ENCODE data around the gene DUSP7. TPM values are rescaled to one million over a fixed set of nuclear protein-coding genes. Genes with fewer than 3 reads are reported as not detected.
"Not testable (repeated sequence)": the region's sequence is repeated elsewhere in the genome, so short reads cannot be mapped to it uniquely, and the experiment has no call there.

The DUSP7 gene
- total RNA-seq, 1 experiment from 2014 or later, result 20.1 TPM

- no peak overlapping the region for H3K4me3 ChIP-seq (ENCODE audit: low read depth, low read length, poor library complexity, severe bottlenecking)
- peak overlapping the region; percentile 30 for H3K27ac ChIP-seq (ENCODE audit: low read depth, low read length, poor library complexity, severe bottlenecking)
- TF ChIP-seq, protein P1, sequence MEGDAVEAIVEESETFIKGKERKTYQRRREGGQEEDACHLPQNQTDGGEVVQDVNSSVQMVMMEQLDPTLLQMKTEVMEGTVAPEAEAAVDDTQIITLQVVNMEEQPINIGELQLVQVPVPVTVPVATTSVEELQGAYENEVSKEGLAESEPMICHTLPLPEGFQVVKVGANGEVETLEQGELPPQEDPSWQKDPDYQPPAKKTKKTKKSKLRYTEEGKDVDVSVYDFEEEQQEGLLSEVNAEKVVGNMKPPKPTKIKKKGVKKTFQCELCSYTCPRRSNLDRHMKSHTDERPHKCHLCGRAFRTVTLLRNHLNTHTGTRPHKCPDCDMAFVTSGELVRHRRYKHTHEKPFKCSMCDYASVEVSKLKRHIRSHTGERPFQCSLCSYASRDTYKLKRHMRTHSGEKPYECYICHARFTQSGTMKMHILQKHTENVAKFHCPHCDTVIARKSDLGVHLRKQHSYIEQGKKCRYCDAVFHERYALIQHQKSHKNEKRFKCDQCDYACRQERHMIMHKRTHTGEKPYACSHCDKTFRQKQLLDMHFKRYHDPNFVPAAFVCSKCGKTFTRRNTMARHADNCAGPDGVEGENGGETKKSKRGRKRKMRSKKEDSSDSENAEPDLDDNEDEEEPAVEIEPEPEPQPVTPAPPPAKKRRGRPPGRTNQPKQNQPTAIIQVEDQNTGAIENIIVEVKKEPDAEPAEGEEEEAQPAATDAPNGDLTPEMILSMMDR (conservative IDR thresholded peaks at IDR 0.05; ENCODE audit: low read depth, low read length), result no peak
- no peak for TF ChIP-seq EZH2 (IDR thresholded peaks at IDR 0.05; ENCODE audit: borderline replicate concordance, low read depth, low read length, poor library complexity, severe bottlenecking)
- no peaks in the 10 kb centered on the region for H3K36me3 ChIP-seq (ENCODE audit: insufficient read depth, low read length, poor library complexity, severe bottlenecking)
- intact Hi-C loops (cut with micrococcal nuclease; ENCODE audit: unreplicated experiment), result no loop called here
- ChIA-PET POLR2A (ENCODE audit: low non-redundant PET) (no interaction called here), CTCF (no interaction called here)
- no peaks in the 10 kb centered on the region for H3K9me3 ChIP-seq (ENCODE audit: low read depth, low read length, poor library complexity, severe bottlenecking)
- DNase-seq (ENCODE audit: low spot score), result peak; percentile 30
- BruUV-seq (replicated peaks), result no TSS peak
- no peaks in the 10 kb centered on the region for H3K27me3 ChIP-seq (replicated peaks; ENCODE audit: insufficient read depth, low read depth, low read length, poor library complexity)
- peaks cover 43% of the 10 kb centered on the region for H3K4me1 ChIP-seq (ENCODE audit: insufficient read depth, low read length, poor library complexity, severe bottlenecking)
Measured at GRCh38 chr3:52043750-52044149, 12.6 kb downstream of the DUSP7 start.

DNA sequence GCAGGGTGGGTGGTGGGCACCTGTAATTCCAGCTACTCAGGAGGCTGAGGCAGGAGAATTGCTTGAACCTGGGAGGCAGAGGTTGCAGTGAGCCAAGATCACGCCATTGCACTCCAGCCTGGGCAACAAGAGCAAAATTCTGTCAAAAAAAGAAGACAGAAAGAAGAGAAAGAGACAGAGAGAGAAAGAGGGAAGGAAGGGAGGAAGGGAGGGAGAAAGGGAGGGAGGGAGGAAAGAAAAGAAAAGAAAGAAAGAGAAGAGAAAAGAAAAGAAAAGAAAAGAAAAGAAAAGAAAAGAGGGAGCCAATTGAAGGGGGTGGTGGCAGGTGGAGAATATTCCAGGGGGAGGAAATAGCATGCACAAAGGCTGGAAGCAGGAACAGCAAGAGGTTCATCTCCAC, 13.3 kb downstream of the DUSP7 start:
- H3K36me3 ChIP-seq (ENCODE audit: insufficient read depth, low read length, poor library complexity, severe bottlenecking); H3K27me3 ChIP-seq (replicated peaks; ENCODE audit: insufficient read depth, low read depth, low read length, poor library complexity); DNase-seq (ENCODE audit: low spot score); BruUV-seq (replicated peaks); intact Hi-C loops (cut with micrococcal nuclease; ENCODE audit: unreplicated experiment); H3K9me3 ChIP-seq (ENCODE audit: low read depth, low read length, poor library complexity, severe bottlenecking); H3K27ac ChIP-seq (ENCODE audit: low read depth, low read length, poor library complexity, severe bottlenecking); CTCF ChIA-PET; POLR2A ChIA-PET (ENCODE audit: low non-redundant PET); H3K4me3 ChIP-seq (ENCODE audit: low read depth, low read length, poor library complexity, severe bottlenecking): not testable (repeated sequence)
- peaks cover 43% of the 10 kb centered on the region for H3K4me1 ChIP-seq (ENCODE audit: insufficient read depth, low read length, poor library complexity, severe bottlenecking)

GRCh38 chr3:52041118-52041731, 15.1 kb downstream of the DUSP7 start:
- ChIA-PET CTCF (interaction anchor here (0.6 kb wide), 1 partner anchor 46 kb away, joined by 3 read pairs; the partner anchor contains the start of gene RPL29), POLR2A (ENCODE audit: low non-redundant PET) (no interaction called here)
- no peaks in the 10 kb centered on the region for H3K27me3 ChIP-seq (replicated peaks; ENCODE audit: insufficient read depth, low read depth, low read length, poor library complexity)
- no TSS peak for BruUV-seq (replicated peaks)
- DNase-seq (ENCODE audit: low spot score), result no peak
- TF ChIP-seq EZH2 (IDR thresholded peaks at IDR 0.05; ENCODE audit: borderline replicate concordance, low read depth, low read length, poor library complexity, severe bottlenecking), result no peak
- TF ChIP-seq, protein P1 (conservative IDR thresholded peaks at IDR 0.05; ENCODE audit: low read depth, low read length), result 0 out of 2 replicates have a peak, but pooled peaks have one; percentile 14
- H3K9me3 ChIP-seq (ENCODE audit: low read depth, low read length, poor library complexity, severe bottlenecking), result no peaks in the 10 kb centered on the region
- H3K4me3 ChIP-seq (ENCODE audit: low read depth, low read length, poor library complexity, severe bottlenecking), result no peak overlapping the region
- no peak overlapping the region for H3K27ac ChIP-seq (ENCODE audit: low read depth, low read length, poor library complexity, severe bottlenecking)
- H3K4me1 ChIP-seq (ENCODE audit: insufficient read depth, low read length, poor library complexity, severe bottlenecking), result peaks cover 27% of the 10 kb centered on the region
- no peaks in the 10 kb centered on the region for H3K36me3 ChIP-seq (ENCODE audit: insufficient read depth, low read length, poor library complexity, severe bottlenecking)
- intact Hi-C loops (cut with micrococcal nuclease; ENCODE audit: unreplicated experiment), result no loop called here

DNA sequence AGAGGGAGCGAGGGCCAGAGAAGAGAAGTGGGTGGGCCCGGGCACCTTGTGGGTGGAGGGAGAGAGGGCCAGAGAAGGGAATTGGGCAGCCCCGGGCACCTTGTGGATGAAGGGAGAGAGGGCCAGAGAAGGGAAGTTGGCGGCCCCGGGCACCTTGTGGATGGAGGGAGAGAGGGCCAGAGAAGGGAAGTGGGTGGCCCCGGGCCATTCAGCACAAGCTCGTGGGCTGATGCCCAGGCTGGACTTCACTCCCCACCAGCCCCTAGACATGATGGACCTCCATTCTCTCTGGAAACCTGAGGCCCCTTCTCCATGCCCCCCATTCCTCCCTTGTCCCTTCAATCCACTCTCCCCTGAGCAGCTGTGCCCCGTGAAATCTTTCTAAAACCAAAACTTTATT, 15.8 kb downstream of the DUSP7 start:
- DNase-seq (ENCODE audit: low spot score), result no peak
- Histone ChIP-seq H3K4me3 (ENCODE audit: low read depth, low read length, poor library complexity, severe bottlenecking) (no peak overlapping the region), H3K4me1 (ENCODE audit: insufficient read depth, low read length, poor library complexity, severe bottlenecking) (peaks cover 21% of the 10 kb centered on the region), H3K27ac (ENCODE audit: low read depth, low read length, poor library complexity, severe bottlenecking) (no peak overlapping the region), H3K27me3 (replicated peaks; ENCODE audit: insufficient read depth, low read depth, low read length, poor library complexity) (no peaks in the 10 kb centered on the region), H3K36me3 (ENCODE audit: insufficient read depth, low read length, poor library complexity, severe bottlenecking) (no peaks in the 10 kb centered on the region), H3K9me3 (ENCODE audit: low read depth, low read length, poor library complexity, severe bottlenecking) (no peaks in the 10 kb centered on the region)
- ChIA-PET CTCF (no interaction called here), POLR2A (ENCODE audit: low non-redundant PET) (no interaction called here)
- intact Hi-C loops (cut with micrococcal nuclease; ENCODE audit: unreplicated experiment), result no loop called here
- BruUV-seq (replicated peaks), result no TSS peak
- TF ChIP-seq, protein P1 (conservative IDR thresholded peaks at IDR 0.05; ENCODE audit: low read depth, low read length), result no peak
- TF ChIP-seq EZH2 (IDR thresholded peaks at IDR 0.05; ENCODE audit: borderline replicate concordance, low read depth, low read length, poor library complexity, severe bottlenecking), result no peak

Data from A673 (cell line).